HCT116 (cell line): Measurements from ENCODE around the gene PPP4R2. TPM values are rescaled to one million over a fixed set of nuclear protein-coding genes. Genes with fewer than 3 reads are reported as not detected.
"Not testable (repeated sequence)": the region's sequence is repeated elsewhere in the genome, so short reads cannot be mapped to it uniquely, and the experiment has no call there.

Experiments used
- ATAC-seq: fragments of 200-7000 bp; cut with Tn5 transposase; 2 replicates; pipeline ENCODE4 v1.9.1; 2020; ENCODE audit warnings: mild to moderate bottlenecking, moderate library complexity
- BruUV-seq: library from RNA; stranded (reverse); fragments of 400-500 nt; replicated peaks from 2 replicates; lab custom pipeline; 2021; lab: Mats Ljungman, UMichigan
- CTCF ChIA-PET: fragments of 300-600 bp; sonication (Branson Sonifier 250); formaldehyde crosslinking; loops from one replicate; lab custom pipeline; 2021; ENCODE audit warnings: antibody characterized with exemption; lab: Charles Lee
- POLR2A ChIA-PET: fragments of 300-600, 350-600 bp; sonication (Branson Sonifier 250); formaldehyde crosslinking; loops from one replicate; lab custom pipeline; 2021; ENCODE audit warnings: antibody characterized with exemption; lab: Charles Lee
- RAD21 ChIA-PET, 2 experiments: fragments of 300-600 bp; sonication (Branson Sonifier 250); formaldehyde crosslinking; loops; one replicate each; lab custom pipeline; 2023; ENCODE audit warnings: low total read pairs in 2 of 2; ENCODE audit not compliant: uncharacterized antibody in 2 of 2, unreplicated experiment in 2 of 2, low non-redundant PET in 1 of 2; lab: Charles Lee
- DNase-seq: peaks from one replicate; pipeline ENCODE4 v3.0.0-alpha.2; 2010; ENCODE audit warnings: low read depth, low spot score
- H2AFZ ChIP-seq: fragments of 200-600 bp; shearing (Covaris generic), sonication (generic); 2 replicates; pipeline ENCODE4 v1.6.1; 2017; ENCODE audit warnings: low read depth, mixed run types, mixed read lengths, antibody characterized with exemption, low read length; ENCODE audit not compliant: poor library complexity, severe bottlenecking
- H3K27ac ChIP-seq: 2 replicates; pipeline ENCODE4 v1.5.1; 2012; ENCODE audit warnings: low read depth, low read length
- H3K27me3 ChIP-seq: fragments of 200-600 bp; sonication (generic); 2 replicates; pipeline ENCODE4 v1.6.1; 2016; ENCODE audit warnings: mixed run types, low read length, mixed read lengths; ENCODE audit not compliant: insufficient read depth
- H3K36me3 ChIP-seq, 2 experiments: fragments of 200-500 bp in 1 of 2; fragments of 200-600 bp in 1 of 2; sonication (Bioruptor generic) in 1 of 2; sonication (generic) in 1 of 2; 2 replicates each; pipeline versions ENCODE4 v1.5.1 to v1.6.1; 2014 to 2016; ENCODE audit warnings: low read length in 2 of 2, inconsistent platforms in 1 of 2, mixed read lengths in 1 of 2, mixed run types in 1 of 2; ENCODE audit not compliant: insufficient read depth in 2 of 2, control insufficient read depth in 1 of 2
- H3K4me1 ChIP-seq, 2 experiments: fragments of 200-600 bp in 1 of 2; sonication (generic) in 1 of 2; 2 replicates each; pipeline versions ENCODE4 v1.5.1 to v1.6.1; 2012 to 2017; ENCODE audit warnings: low read length in 2 of 2, inconsistent platforms in 1 of 2, mild to moderate bottlenecking in 1 of 2, mixed read lengths in 1 of 2, mixed run types in 1 of 2, moderate library complexity in 1 of 2; ENCODE audit not compliant: insufficient read depth in 2 of 2, control insufficient read depth in 1 of 2
- H3K4me2 ChIP-seq: fragments of 200-600 bp; sonication (generic); 2 replicates; pipeline ENCODE4 v1.6.1; 2017; ENCODE audit warnings: mixed run types, low read length, mixed read lengths
- H3K4me3 ChIP-seq, 2 experiments: fragments of 200-600 bp in 1 of 2; sonication (generic) in 1 of 2; replicated peaks in 1 of 2; 2 replicates each; pipeline ENCODE4 v1.5.1; 2011 to 2016; ENCODE audit warnings: low read length in 2 of 2, control low read depth in 1 of 2, low read depth in 1 of 2, mild to moderate bottlenecking in 1 of 2, mixed read lengths in 1 of 2, mixed run types in 1 of 2
- H3K79me2 ChIP-seq: fragments of 200-600 bp; sonication (generic); 2 replicates; pipeline ENCODE4 v1.6.1; 2017; ENCODE audit warnings: mild to moderate bottlenecking, mixed run types, low read length, moderate library complexity, mixed read lengths; ENCODE audit not compliant: insufficient read depth
- H3K9ac ChIP-seq: fragments of 200-600 bp; sonication (generic); 2 replicates; pipeline ENCODE4 v1.6.1; 2016; ENCODE audit warnings: low read length, mixed read lengths
- H3K9me2 ChIP-seq: fragments of 200-600 bp; sonication (generic), shearing (Covaris generic); 2 replicates; pipeline ENCODE4 v1.6.1; 2017; ENCODE audit warnings: mixed run types, mild to moderate bottlenecking, moderate library complexity; ENCODE audit not compliant: insufficient read depth
- H3K9me3 ChIP-seq, 2 experiments: fragments of 200-500 bp in 1 of 2; fragments of 200-600 bp in 1 of 2; sonication (Bioruptor generic) in 1 of 2; sonication (generic) in 1 of 2; 2 replicates each; pipeline ENCODE4 v1.6.1; 2014 to 2017; ENCODE audit warnings: low read length in 2 of 2, mixed read lengths in 2 of 2, inconsistent platforms in 1 of 2, low read depth in 1 of 2, mild to moderate bottlenecking in 1 of 2, mixed run types in 1 of 2, moderate library complexity in 1 of 2; ENCODE audit not compliant: control insufficient read depth in 1 of 2, insufficient read depth in 1 of 2
- H4K20me1 ChIP-seq: fragments of 200-600 bp; sonication (generic), shearing (Covaris generic); 2 replicates; pipeline ENCODE4 v1.6.1; 2017; ENCODE audit warnings: mixed run types, mild to moderate bottlenecking, moderate library complexity; ENCODE audit not compliant: insufficient read depth
- POLR2AphosphoS5 ChIP-seq: IDR thresholded peaks from 2 replicates; pipeline ENCODE4 v1.6.1; 2011; ENCODE audit warnings: mild to moderate bottlenecking, low read depth, low read length, moderate library complexity
- YY1 ChIP-seq: IDR thresholded peaks from 2 replicates; pipeline ENCODE4 v1.6.1; 2011; ENCODE audit warnings: low read length, low read depth, moderate library complexity, mild to moderate bottlenecking; ENCODE audit not compliant: insufficient replicate concordance; ENCODE audit errors: extremely low read depth
- ZNF274 ChIP-seq: fragments of 200-500 bp; sonication (Bioruptor generic); IDR thresholded peaks from 2 replicates; pipeline ENCODE4 v1.6.1; 2014; ENCODE audit warnings: mild to moderate bottlenecking, low read depth, low read length, inconsistent platforms
- intact Hi-C: fragments of 100-400 bp; cut with micrococcal nuclease; formaldehyde crosslinking; loops from 2 replicates; pipeline ENCODE4 v1.10.0; 2022
- total RNA-seq: library from RNA; stranded (reverse); gene quantifications from one replicate; pipeline ENCODE4 v1.2.1, GENCODE V29; 2021; ENCODE audit not compliant: unreplicated experiment

Gene PPP4R2
- total RNA-seq, 1 experiment from 2014 or later, result 72.5 TPM

DNA sequence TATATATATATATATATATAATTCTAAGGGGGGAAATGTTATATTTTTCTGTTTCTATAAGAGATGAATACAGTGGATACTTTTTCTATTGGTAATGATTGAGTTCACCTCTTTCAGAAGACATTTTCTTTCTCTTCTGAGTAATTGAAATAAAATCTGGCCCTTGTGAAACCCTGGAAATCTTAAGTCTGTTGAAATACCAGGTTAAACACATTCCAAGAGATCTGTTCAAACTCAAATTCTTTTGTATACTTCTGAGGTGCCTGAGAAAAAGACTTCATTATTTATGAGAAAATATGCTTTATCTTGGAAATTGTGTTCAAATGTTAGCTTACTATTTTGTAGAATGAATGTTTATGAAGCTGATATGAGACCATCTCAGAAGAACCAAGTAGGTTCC is 69.6 kb downstream of the PPP4R2 start:
- intact Hi-C loops, H3K9me3 ChIP-seq, BruUV-seq, ATAC-seq, DNase-seq, H3K4me2 ChIP-seq, H3K9me2 ChIP-seq, H3K4me1 ChIP-seq, POLR2A ChIA-PET, H4K20me1 ChIP-seq, H3K27ac ChIP-seq, RAD21 ChIA-PET, H3K27me3 ChIP-seq, H3K4me3 ChIP-seq, H3K9ac ChIP-seq, H2AFZ ChIP-seq: not testable (repeated sequence)
- CTCF ChIA-PET, result interaction anchor here (2.3 kb wide), 1 partner anchor 10 kb away, joined by 8 read pairs; no protein-coding TSS in a partner anchor
- peaks cover 21 to 22% of the 10 kb centered on the region in 2 experiments; a peak in 3 of 4 replicates for H3K36me3 ChIP-seq
- peaks cover 17% of the 10 kb centered on the region for H3K79me2 ChIP-seq

GRCh38 chr3:73068419-73068818 is 71.8 kb downstream of the PPP4R2 start:
- Histone ChIP-seq H3K27me3 (no peaks in the 10 kb centered on the region), H2AFZ (no peak overlapping the region), H3K4me2 (no peak overlapping the region), H3K9me3 (no peaks in the 10 kb centered on the region)
- TF ChIP-seq ZNF274 (no peak), YY1 (no peak), POLR2AphosphoS5 (no peak)
- TF ChIP-seq, all 23 proteins: peak for 0
- H3K9ac ChIP-seq, result no peak overlapping the region
- peaks cover 7 to 18% of the 10 kb centered on the region in 2 experiments; a peak in 3 of 4 replicates for H3K36me3 ChIP-seq
- DNase-seq (no peak), ATAC-seq (no peak)
- no peak overlapping the region for H3K4me3 ChIP-seq
- H3K27ac ChIP-seq, result no peak overlapping the region
- no peaks in the 10 kb centered on the region for H3K9me2 ChIP-seq
- H3K4me1 ChIP-seq, result no peaks in the 10 kb centered on the region
- ChIA-PET RAD21 (no interaction called here), CTCF (no interaction called here), POLR2A (no interaction called here)
- H3K79me2 ChIP-seq, result no peaks in the 10 kb centered on the region
- intact Hi-C loops, result no loop called here
- H4K20me1 ChIP-seq, result 0 out of 2 replicates have a peak, but pooled peaks cover 6% of the 10 kb centered on the region
- no TSS peak for BruUV-seq
